GM12875 (cell line): Measurements from ENCODE around the gene IQCN.

ENCODE experiments used
- H3K4me3 ChIP-seq: one replicate; pipeline ENCODE4 v1.5.1; 2011; ENCODE audit warnings: low read depth, low read length, control low read depth
- TF ChIP-seq, protein P1 (sequence below): IDR thresholded peaks from 2 replicates; pipeline ENCODE4 v1.5.1; 2011; ENCODE audit warnings: low read depth, mild to moderate bottlenecking, control low read depth, inconsistent platforms, low read length, moderate library complexity, borderline replicate concordance; ENCODE audit not compliant: insufficient read depth

The IQCN gene

DNA sequence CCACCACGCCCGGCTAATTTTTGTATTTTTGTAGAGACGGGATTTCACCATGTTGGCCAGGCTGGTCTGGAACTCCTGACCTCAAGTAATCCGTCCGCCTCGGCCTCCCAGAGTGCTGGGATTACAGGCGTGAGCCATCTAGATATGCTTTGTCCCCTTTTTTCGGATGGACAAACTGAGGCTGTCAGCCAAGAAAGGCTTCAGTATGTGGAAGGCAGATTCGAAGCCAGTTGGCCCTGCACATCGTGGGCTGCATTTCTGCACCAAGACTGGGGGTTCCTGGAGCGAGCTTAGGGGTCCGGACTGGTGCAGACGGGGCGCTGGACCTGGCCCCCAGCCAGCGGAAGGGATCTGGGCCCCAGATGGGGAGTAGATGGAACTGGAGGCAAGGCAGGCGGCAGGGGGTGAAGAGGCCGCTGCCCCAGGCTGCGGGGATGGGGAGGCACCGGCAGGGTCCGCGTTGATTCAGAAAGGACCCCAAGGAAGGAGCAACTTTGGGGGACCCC is 16.8 kb upstream of the IQCN start:
- H3K4me3 ChIP-seq = peak overlapping the region; percentile 45
- TF ChIP-seq, protein P1, sequence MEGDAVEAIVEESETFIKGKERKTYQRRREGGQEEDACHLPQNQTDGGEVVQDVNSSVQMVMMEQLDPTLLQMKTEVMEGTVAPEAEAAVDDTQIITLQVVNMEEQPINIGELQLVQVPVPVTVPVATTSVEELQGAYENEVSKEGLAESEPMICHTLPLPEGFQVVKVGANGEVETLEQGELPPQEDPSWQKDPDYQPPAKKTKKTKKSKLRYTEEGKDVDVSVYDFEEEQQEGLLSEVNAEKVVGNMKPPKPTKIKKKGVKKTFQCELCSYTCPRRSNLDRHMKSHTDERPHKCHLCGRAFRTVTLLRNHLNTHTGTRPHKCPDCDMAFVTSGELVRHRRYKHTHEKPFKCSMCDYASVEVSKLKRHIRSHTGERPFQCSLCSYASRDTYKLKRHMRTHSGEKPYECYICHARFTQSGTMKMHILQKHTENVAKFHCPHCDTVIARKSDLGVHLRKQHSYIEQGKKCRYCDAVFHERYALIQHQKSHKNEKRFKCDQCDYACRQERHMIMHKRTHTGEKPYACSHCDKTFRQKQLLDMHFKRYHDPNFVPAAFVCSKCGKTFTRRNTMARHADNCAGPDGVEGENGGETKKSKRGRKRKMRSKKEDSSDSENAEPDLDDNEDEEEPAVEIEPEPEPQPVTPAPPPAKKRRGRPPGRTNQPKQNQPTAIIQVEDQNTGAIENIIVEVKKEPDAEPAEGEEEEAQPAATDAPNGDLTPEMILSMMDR = no peak

DNA sequence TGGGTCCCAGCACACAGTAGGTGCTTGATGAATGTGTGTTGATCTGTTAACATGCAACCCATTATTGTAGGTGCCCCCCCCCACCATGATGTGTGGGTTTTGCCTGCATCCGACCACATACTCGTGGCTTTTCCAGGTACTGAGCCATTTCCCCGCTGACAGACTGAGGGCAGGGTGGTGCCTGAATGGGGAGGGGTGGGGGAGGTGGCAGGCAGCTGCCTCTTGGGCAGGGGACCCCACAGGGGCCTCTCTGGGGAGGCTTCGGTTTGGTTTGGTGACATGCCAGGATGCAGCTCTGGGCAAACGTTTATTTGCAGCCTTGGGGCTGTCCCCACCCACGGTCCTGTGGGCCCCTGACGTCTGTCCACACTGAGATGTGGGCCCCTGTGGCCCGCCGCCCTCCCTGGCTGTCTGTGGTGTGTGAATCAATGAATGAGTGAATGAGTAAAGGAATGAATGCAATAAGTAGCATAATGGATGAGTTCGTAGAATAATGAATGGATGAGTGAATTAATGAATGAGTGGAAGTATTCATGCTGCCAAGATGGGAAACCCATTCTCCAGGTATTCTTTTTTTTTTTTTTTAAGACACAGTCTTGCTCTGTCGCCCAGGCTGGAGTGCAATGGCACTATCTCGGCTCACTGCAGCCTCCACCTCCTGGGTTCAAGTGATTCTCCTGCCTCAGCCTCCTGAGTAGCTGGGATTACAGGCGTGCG is 16.2 kb upstream of the IQCN start:
- TF ChIP-seq, protein P1 = no peak
- H3K4me3 ChIP-seq = no peak overlapping the region

DNA sequence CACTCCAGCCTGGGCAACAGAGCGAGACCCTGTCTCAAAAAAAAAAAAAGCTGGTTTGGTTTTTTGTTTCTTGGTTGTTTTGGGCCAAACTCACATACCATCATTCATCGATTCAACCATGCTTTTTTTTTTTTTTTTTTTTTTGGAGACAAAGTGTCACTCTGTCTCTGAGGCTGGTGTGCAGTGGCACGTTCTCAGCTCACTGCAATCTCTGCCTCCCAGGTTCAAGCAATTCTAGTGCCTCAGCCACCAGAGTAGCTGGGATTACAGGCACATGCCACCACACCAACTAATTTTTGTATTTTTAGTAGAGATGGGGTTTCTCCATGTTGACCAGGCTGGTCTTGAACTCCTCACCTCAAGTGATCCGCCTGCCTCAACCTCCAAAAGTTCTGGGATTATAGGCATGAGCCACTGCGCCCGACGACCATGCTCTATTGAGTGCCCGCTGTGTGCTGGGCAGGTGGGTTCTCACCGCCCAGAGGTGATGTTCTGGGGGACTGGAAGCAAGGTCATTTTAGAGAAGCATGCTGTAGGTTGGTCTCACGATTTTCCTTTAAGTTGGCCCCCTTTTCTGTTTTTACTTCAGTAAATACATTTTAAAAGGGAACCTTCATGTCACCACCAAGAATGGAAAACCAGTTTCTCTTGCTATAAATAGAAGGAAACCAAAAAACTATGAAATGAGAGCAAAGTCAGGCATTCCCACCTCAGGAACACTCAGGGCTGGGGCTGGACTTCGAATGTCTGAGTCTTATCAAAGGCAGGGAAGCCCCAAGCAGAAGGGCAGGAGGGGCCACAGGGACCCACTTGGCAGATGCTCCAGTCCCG is 15.4 kb upstream of the IQCN start:
- TF ChIP-seq, protein P1 = no peak

DNA sequence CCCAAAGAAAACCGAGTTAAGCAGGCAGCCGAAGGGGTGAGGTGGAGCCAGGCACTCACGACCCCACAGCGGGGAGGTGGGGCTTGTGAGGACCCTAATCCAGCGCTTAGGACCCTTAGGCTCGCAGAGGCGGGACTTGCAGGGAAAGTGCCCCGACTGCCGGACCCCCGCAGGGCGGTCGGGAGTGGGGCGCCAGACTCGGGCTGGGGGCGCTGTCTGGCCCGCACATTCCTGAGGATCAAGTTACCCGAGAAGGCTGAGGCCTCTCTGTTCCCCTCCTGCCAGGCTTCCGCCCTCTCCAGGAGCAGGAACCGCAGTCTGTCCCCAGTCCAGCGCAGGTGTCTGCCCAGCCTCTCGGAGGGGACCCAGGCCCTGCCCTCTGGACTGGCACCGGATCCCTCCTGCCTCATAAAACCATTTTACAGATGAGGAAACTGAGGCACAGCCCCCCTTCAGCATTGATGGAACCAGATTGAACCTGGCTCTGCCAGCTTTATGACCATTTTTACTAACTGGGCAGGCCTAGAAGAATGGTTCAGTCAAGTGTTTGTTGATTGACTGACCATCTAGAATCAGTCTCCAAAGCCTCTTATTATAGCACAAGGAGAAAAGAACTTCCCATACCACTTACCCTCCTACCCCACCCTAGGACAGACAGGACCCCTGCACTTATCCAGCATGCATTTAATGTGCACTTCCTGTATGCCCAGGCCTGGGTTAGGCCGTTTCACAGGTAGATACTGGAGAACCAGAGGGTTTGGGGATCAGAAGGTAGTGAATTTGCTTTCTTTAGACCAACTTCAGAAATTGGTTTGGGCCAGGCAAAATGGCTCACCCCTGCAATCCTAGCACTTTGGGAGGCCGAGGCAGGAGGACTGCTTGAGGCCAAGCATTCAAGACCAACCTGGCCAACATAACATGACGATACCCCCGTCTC is 13.9 kb upstream of the IQCN start:
- no peak overlapping the region for H3K4me3 ChIP-seq

More for the DNA sequence above, 15.4 kb upstream of the IQCN start:
- H3K4me3 ChIP-seq = no peak overlapping the region

DNA sequence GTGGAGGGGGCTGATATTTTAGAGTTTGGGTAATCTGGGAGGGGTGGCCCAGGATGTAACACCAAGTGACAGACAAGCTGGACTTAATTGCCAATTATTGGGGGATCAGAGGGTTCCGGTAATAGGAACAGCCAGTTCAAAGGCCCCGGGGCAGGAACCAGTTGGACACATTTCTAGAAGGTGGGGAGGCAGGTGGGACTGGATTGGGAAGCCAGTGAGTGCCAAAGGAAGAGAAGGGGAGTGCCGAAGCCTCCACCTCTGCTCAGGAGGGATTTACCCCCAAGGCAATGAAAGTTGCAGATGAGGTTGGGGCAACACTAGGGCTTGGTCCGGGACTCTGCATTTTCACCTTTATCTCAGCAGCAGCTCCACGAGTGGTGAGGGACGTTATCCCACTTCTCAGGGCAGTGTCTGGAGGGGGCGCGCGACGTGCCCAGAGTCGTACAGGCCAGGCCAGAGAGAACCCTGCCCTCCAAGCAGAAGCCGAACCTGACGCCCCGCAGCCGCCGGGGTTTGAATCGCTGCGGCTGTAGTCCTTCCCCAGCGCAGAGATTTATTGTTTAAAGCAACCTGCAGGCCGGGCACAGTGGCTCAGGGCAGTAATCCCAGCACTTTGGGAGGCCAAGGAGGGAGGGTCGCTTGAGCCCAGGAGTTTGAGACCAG is 12.9 kb upstream of the IQCN start:
- no peak overlapping the region for H3K4me3 ChIP-seq
- TF ChIP-seq, protein P1 = no peak

More for the DNA sequence above, 13.9 kb upstream of the IQCN start:
- TF ChIP-seq, protein P1 = no peak

DNA sequence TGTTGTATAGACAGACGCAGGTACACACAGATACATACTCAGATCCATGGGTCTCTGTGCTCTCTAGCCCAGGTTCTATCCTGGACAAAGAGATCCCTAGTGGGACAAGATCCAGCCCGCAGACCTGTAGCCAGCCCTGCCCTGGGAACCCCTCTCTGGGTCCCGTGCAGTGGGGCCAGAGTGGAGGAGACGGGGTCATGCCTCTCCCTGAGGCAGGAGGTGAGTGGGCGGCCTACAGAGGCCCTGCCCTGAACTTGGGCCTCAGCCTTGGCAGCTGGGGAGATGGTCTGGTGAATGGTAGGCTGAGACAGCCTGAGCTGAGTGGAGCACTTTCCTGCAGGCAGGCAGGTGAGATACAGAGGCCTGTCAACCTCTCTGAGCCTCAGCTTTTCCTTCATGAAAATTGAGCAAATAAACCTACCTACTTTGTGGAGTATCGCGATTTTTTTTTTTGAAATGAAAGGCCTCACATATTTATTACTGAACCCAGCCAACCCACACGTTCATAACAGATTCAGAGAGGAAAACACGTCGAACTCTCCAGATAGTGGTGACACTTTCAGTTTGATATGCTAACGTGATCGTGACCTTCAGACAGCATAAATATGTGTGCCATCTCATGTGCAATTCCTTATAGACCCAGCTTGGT is 10.6 kb upstream of the IQCN start:
- TF ChIP-seq, protein P1 = no peak
- no peak overlapping the region for H3K4me3 ChIP-seq
